ENCODE data around the gene MORF4L2. TPM values are rescaled to one million over a fixed set of nuclear protein-coding genes. Genes with fewer than 3 reads are reported as not detected.

The MORF4L2 gene
- total and polyA plus RNA-seq, 2 donors (not counting 1 experiment from before 2014, with no cell fraction given): 69.3 to 103 TPM

DNA sequence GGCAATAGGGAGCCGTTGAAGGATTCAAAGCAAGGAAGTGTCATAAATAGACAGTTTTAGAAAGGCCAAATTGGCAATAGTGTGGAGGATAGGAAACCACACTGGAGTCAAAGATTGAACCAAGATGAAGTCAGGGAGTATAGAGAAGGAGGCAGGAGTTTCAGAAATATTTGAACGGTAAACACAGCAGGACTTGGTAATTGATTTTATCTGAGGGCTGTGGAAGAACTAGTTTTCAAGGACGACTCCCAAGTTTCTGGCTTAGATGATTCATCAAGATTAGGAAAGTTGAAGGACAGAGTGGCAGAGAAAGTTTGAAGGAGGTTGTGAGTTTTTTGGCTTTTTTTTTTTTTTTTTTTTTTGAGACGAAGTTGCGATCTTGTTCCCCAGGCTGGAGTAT is 12.7 kb upstream of the MORF4L2 start:
- POLR2A ChIA-PET: no interaction called here
- Histone ChIP-seq H3K9ac (ENCODE audit: low read length) (no peak overlapping the region), H3K36me3 (replicated peaks in 1 of 2; ENCODE audit: control extremely low read depth in 1 of 2, control insufficient read depth in 1 of 2, extremely low read depth in 1 of 2, insufficient read depth in 2 of 2, low read length in 1 of 2) (no peaks in the 10 kb centered on the region), H3K27me3 (replicated peaks in 1 of 4; ENCODE audit: control extremely low read depth in 1 of 4, control insufficient read depth in 3 of 4, insufficient read depth in 4 of 4, low read length in 3 of 4) (no peaks in the 10 kb centered on the region), H4K20me1 (ENCODE audit: control insufficient read depth, insufficient read depth, low read length, poor library complexity, severe bottlenecking) (no peaks in the 10 kb centered on the region), H3K4me1 (ENCODE audit: control insufficient read depth in 2 of 2, insufficient read depth in 2 of 2, low read length in 2 of 2) (no peaks in the 10 kb centered on the region), H2AFZ (ENCODE audit: insufficient read depth, low read depth, low read length, poor library complexity, severe bottlenecking) (no peak overlapping the region), H3K9me3 (ENCODE audit: control extremely low read depth in 1 of 3, control insufficient read depth in 2 of 3, insufficient read depth in 1 of 3, low read length in 2 of 3) (no peaks in the 10 kb centered on the region), H3K4me2 (replicated peaks; ENCODE audit: low read depth, low read length, poor library complexity, severe bottlenecking) (no peak overlapping the region), H3K27ac (ENCODE audit: low read length in 2 of 2) (no peak overlapping the region), H3K4me3 (ENCODE audit: control extremely low read depth in 1 of 5, extremely low read depth in 1 of 5, insufficient read depth in 1 of 5, low read depth in 2 of 5, low read length in 4 of 5) (no peak overlapping the region), H3K79me2 (ENCODE audit: control insufficient read depth, insufficient read depth, low read length) (no peaks in the 10 kb centered on the region)
- Mint-ChIP-seq H3K27me3 (peaks cover 7% of the 10 kb centered on the region), H3K27ac (no peak overlapping the region), H3K4me1 (no peaks in the 10 kb centered on the region), H3K4me3 (no peak overlapping the region), H3K9me3 (ENCODE audit: insufficient read depth) (no peaks in the 10 kb centered on the region)
- intact Hi-C loops (cut with micrococcal nuclease): no loop called here
- ATAC-seq (ENCODE audit: low read depth) (no peak), DNase-seq (no peak)
- 100% methylated on average over 3 of the region's 5 CpGs for WGBS (ENCODE audit: insufficient coverage)
- TF ChIP-seq, protein P1, sequence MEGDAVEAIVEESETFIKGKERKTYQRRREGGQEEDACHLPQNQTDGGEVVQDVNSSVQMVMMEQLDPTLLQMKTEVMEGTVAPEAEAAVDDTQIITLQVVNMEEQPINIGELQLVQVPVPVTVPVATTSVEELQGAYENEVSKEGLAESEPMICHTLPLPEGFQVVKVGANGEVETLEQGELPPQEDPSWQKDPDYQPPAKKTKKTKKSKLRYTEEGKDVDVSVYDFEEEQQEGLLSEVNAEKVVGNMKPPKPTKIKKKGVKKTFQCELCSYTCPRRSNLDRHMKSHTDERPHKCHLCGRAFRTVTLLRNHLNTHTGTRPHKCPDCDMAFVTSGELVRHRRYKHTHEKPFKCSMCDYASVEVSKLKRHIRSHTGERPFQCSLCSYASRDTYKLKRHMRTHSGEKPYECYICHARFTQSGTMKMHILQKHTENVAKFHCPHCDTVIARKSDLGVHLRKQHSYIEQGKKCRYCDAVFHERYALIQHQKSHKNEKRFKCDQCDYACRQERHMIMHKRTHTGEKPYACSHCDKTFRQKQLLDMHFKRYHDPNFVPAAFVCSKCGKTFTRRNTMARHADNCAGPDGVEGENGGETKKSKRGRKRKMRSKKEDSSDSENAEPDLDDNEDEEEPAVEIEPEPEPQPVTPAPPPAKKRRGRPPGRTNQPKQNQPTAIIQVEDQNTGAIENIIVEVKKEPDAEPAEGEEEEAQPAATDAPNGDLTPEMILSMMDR (IDR thresholded peaks at IDR 0.05): no peak
- no peak for TF ChIP-seq EZH2 (IDR thresholded peaks at IDR 0.05; ENCODE audit: borderline replicate concordance, insufficient read depth, low read depth, low read length, poor library complexity, severe bottlenecking)
- CTCF ChIA-PET: no interaction called here

DNA sequence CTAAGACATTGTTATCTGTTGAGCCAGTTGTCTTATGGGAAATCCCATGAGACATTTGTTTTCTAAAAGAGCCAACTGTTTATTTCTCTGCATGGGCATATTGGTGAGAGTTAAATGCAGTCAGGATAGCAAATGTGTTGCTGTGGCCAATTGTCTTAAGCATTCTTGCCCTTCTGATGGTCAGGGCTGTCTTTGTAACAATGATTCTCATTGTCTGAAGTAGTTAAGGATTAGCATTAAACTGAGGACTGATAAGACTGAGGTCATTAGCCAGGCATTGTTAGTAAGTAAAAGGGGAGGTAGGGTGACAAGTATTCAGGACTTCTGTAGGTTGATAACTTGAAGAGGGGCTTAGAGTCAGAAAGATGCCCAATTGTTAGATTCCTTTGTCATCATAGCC is 11.2 kb upstream of the MORF4L2 start:
- Histone ChIP-seq H3K4me1 (ENCODE audit: control insufficient read depth in 2 of 2, insufficient read depth in 2 of 2, low read length in 2 of 2) (no peaks in the 10 kb centered on the region), H2AFZ (ENCODE audit: insufficient read depth, low read depth, low read length, poor library complexity, severe bottlenecking) (no peak overlapping the region), H3K27me3 (replicated peaks in 1 of 4; ENCODE audit: control extremely low read depth in 1 of 4, control insufficient read depth in 3 of 4, insufficient read depth in 4 of 4, low read length in 3 of 4) (no peaks in the 10 kb centered on the region), H4K20me1 (ENCODE audit: control insufficient read depth, insufficient read depth, low read length, poor library complexity, severe bottlenecking) (no peaks in the 10 kb centered on the region), H3K36me3 (replicated peaks in 1 of 2; ENCODE audit: control extremely low read depth in 1 of 2, control insufficient read depth in 1 of 2, extremely low read depth in 1 of 2, insufficient read depth in 2 of 2, low read length in 1 of 2) (no peaks in the 10 kb centered on the region), H3K9me3 (ENCODE audit: control extremely low read depth in 1 of 3, control insufficient read depth in 2 of 3, insufficient read depth in 1 of 3, low read length in 2 of 3) (no peaks in the 10 kb centered on the region), H3K9ac (ENCODE audit: low read length) (no peak overlapping the region), H3K27ac (ENCODE audit: low read length in 2 of 2) (no peak overlapping the region), H3K4me3 (ENCODE audit: control extremely low read depth in 1 of 5, extremely low read depth in 1 of 5, insufficient read depth in 1 of 5, low read depth in 2 of 5, low read length in 4 of 5) (no peak overlapping the region), H3K4me2 (replicated peaks; ENCODE audit: low read depth, low read length, poor library complexity, severe bottlenecking) (no peak overlapping the region), H3K79me2 (ENCODE audit: control insufficient read depth, insufficient read depth, low read length) (no peaks in the 10 kb centered on the region)
- intact Hi-C loops (cut with micrococcal nuclease): no loop called here
- ChIA-PET CTCF (no interaction called here), POLR2A (no interaction called here)
- no peak for TF ChIP-seq EZH2 (IDR thresholded peaks at IDR 0.05; ENCODE audit: borderline replicate concordance, insufficient read depth, low read depth, low read length, poor library complexity, severe bottlenecking)
- TF ChIP-seq, protein P1 (IDR thresholded peaks at IDR 0.05): no peak
- peaks cover 7% of the 10 kb centered on the region for H3K27me3 Mint-ChIP-seq
- no peaks in the 10 kb centered on the region for H3K9me3 Mint-ChIP-seq (ENCODE audit: insufficient read depth)
- DNase-seq (no peak), ATAC-seq (ENCODE audit: low read depth) (no peak)
- H3K4me3 Mint-ChIP-seq: no peak overlapping the region
- H3K27ac Mint-ChIP-seq: no peak overlapping the region
- no peaks in the 10 kb centered on the region for H3K4me1 Mint-ChIP-seq
